ENCODE results near the gene TMEM225. TPM values are rescaled to one million over a fixed set of nuclear protein-coding genes. Genes with fewer than 3 reads are reported as not detected.

The TMEM225 gene
- total and polyA plus RNA-seq, 10 donors, result not detected

DNA sequence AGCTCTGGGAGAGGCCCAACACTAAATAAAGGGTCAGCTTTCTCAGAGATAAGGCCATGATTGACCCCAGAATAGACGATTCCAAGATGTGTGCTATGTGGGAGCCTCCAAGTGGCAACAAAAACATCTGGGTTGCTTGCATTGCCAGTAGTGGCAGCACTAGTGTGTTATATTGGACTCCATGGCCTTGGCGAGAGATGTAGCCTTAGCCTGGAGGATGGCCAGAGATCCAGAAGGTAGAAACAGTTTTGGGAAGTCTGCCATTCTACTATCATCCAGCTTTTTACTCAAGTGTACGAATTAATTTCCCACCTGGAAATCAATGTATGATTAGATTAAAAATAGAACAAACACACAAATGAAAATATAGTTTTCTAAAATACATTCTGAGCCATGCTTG, 19.5 kb upstream of the TMEM225 start:
- Histone ChIP-seq H3K4me3 (no peak overlapping the region), H3K9me3 (no peaks in the 10 kb centered on the region), H3K27ac (no peak overlapping the region), H3K36me3 (no peaks in the 10 kb centered on the region), H3K27me3 (replicated peaks in 1 of 7) (no peaks in the 10 kb centered on the region), H3K4me1 (no peaks in the 10 kb centered on the region)
- DNase-seq, result no peak
- TF ChIP-seq POLR2AphosphoS5 (IDR thresholded peaks at IDR 0.05) (no peak), POLR2A (IDR thresholded peaks at IDR 0.05) (no peak)
- TF ChIP-seq, protein P1, sequence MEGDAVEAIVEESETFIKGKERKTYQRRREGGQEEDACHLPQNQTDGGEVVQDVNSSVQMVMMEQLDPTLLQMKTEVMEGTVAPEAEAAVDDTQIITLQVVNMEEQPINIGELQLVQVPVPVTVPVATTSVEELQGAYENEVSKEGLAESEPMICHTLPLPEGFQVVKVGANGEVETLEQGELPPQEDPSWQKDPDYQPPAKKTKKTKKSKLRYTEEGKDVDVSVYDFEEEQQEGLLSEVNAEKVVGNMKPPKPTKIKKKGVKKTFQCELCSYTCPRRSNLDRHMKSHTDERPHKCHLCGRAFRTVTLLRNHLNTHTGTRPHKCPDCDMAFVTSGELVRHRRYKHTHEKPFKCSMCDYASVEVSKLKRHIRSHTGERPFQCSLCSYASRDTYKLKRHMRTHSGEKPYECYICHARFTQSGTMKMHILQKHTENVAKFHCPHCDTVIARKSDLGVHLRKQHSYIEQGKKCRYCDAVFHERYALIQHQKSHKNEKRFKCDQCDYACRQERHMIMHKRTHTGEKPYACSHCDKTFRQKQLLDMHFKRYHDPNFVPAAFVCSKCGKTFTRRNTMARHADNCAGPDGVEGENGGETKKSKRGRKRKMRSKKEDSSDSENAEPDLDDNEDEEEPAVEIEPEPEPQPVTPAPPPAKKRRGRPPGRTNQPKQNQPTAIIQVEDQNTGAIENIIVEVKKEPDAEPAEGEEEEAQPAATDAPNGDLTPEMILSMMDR (IDR thresholded peaks at IDR 0.05 in 8 of 11, conservative IDR thresholded peaks at IDR 0.05 in 3 of 11), result no peak
- intact Hi-C loops (cut with DNase I; ENCODE audit: low total_unique reads), result no loop called here
- 73 to 87% (median 80%) methylated on average over 3 of the region's 3 CpGs for WGBS, 5 donors

- H3K4me1 ChIP-seq, result no peaks in the 10 kb centered on the region
- 59 to 64% (median 63%) methylated on average over 2 of the region's 2 CpGs for WGBS, 5 donors
- TF ChIP-seq POLR2A (IDR thresholded peaks at IDR 0.05), result no peak
- TF ChIP-seq, protein P1 (IDR thresholded peaks at IDR 0.05 in 8 of 11, conservative IDR thresholded peaks at IDR 0.05 in 3 of 11), result no peak
- no peak for TF ChIP-seq POLR2AphosphoS5 (IDR thresholded peaks at IDR 0.05)
- no peak for DNase-seq
- H3K4me3 ChIP-seq, result no peak overlapping the region
- intact Hi-C loops (cut with DNase I; ENCODE audit: low total_unique reads), result no loop called here
- H3K27me3 ChIP-seq (replicated peaks in 1 of 7), result no peaks in the 10 kb centered on the region
- no peaks in the 10 kb centered on the region for H3K36me3 ChIP-seq
- H3K27ac ChIP-seq, result no peak overlapping the region
- no peaks in the 10 kb centered on the region for H3K9me3 ChIP-seq
Measured at GRCh38 chr11:123903932-123904331, 18.5 kb upstream of the TMEM225 start.

DNA sequence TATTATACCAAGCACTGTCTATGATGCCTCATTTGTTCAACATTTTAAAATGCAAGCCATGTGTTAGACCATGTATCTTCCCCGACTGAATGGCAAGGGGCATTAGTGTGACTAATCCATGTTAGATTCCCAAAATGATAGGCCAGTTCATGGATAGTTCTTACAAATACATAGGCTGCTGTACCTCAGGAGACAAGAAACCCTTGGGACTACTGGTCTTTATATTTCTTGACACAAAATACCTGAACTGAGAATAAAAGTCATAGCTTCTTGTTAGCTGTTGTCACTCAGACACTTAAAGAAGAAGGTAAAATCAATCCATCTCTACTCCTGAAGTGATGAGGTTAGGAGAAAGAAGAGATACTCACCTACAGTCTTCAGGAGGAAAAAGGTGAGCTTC, 16.4 kb upstream of the TMEM225 start, which contains the start of gene OR8D4:
Gene OR8D4, plus strand, starts transcription at position 301 of the 400 bp plus-strand sequence. CDS start 4,265 bp downstream, outside the sequence.
- Histone ChIP-seq H3K9me3 (no peaks in the 10 kb centered on the region), H3K27ac (no peak within 1 kb of the TSS), H3K4me3 (no peak within 1 kb of the TSS), H3K4me1 (no peaks in the 10 kb centered on the region), H3K27me3 (replicated peaks in 1 of 7) (no peaks in the 10 kb centered on the region), H3K36me3 (no peaks in the 10 kb centered on the region)
- TF ChIP-seq POLR2AphosphoS5 (IDR thresholded peaks at IDR 0.05), result no peak
- TF ChIP-seq POLR2A (IDR thresholded peaks at IDR 0.05), result no peak
- TF ChIP-seq, protein P1 (IDR thresholded peaks at IDR 0.05 in 8 of 11, conservative IDR thresholded peaks at IDR 0.05 in 3 of 11), result no peak
- intact Hi-C loops (cut with DNase I; ENCODE audit: low total_unique reads), result no loop called here
- WGBS, 5 donors, result 77 to 98% (median 95%) methylated on average over 1 of the region's 1 CpG
- no peak for DNase-seq

GRCh38 chr11:123899792-123900191, 14.3 kb upstream of the TMEM225 start:
- intact Hi-C loops (cut with DNase I; ENCODE audit: low total_unique reads), result no loop called here
- WGBS, 5 donors, result 74 to 83% (median 78%) methylated on average over 3 of the region's 3 CpGs
- no peaks in the 10 kb centered on the region for H3K36me3 ChIP-seq
- H3K9me3 ChIP-seq, result no peaks in the 10 kb centered on the region
- TF ChIP-seq POLR2AphosphoS5 (IDR thresholded peaks at IDR 0.05) (no peak), POLR2A (IDR thresholded peaks at IDR 0.05) (no peak)
- TF ChIP-seq, protein P1 (IDR thresholded peaks at IDR 0.05 in 8 of 11, conservative IDR thresholded peaks at IDR 0.05 in 3 of 11), result no peak
- H3K27ac ChIP-seq, result no peak overlapping the region
- H3K4me3 ChIP-seq, result no peak overlapping the region
- no peaks in the 10 kb centered on the region for H3K27me3 ChIP-seq (replicated peaks in 1 of 7)
- H3K4me1 ChIP-seq, result no peaks in the 10 kb centered on the region
- DNase-seq, result no peak
